ENCODE measurements around the gene EFNA5.

Gene EFNA5

GRCh38 chr5:107555425-107556090, 115.2 kb downstream of the EFNA5 start:
- no peak overlapping the region for H3K9ac ChIP-seq (ENCODE audit: low read depth, low read length)
- peaks cover 41% of the 10 kb centered on the region for H3K4me1 ChIP-seq (ENCODE audit: insufficient read depth, low read length)
- H3K9me3 ChIP-seq (ENCODE audit: insufficient read depth, low read depth, low read length), result no peaks in the 10 kb centered on the region
- no peak overlapping the region for H3K4me3 ChIP-seq (ENCODE audit: low read length)
- no peaks in the 10 kb centered on the region for H3K27me3 ChIP-seq (ENCODE audit: insufficient read depth, low read length)
- H3K36me3 ChIP-seq (ENCODE audit: insufficient read depth, low read length), result no peaks in the 10 kb centered on the region
- H3K27ac ChIP-seq (ENCODE audit: low read depth, low read length), result no peak overlapping the region
- WGBS, result 94% methylated on average over 3 of the region's 4 CpGs

DNA sequence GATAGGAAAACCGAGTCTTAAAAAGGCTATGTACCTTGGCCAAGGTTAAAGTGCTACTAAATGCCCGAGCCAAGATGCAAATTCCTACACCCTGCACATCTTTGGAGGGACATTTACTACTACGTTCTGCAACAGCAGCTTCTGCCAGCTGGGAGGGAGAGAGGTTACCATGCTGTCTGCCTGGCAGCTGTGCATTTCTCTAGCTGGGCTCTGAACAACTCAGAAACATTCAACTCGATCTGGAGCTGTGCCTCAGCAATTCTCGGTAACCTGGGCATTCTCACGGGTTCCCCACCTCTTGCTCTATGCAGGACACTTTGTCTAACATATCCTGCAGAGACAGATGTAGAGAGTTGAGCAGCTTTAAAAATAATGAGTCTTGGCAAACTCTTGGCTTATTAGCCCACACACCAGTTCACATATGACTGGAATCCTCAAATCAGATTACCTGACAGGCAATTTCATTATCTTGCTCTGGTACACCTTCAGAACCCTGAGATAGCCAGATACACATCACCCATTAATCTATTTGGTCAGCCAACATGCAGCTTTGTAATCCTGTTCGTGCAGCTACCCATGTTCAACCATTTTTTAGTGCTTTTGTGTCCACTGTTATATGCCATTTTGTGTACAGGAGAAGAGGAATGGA, 115.8 kb downstream of the EFNA5 start:
- Histone ChIP-seq H3K27me3 (ENCODE audit: insufficient read depth, low read length) (no peaks in the 10 kb centered on the region), H3K27ac (ENCODE audit: low read depth, low read length) (no peak overlapping the region), H3K4me1 (ENCODE audit: insufficient read depth, low read length) (peaks cover 41% of the 10 kb centered on the region), H3K9me3 (ENCODE audit: insufficient read depth, low read depth, low read length) (no peaks in the 10 kb centered on the region), H3K9ac (ENCODE audit: low read depth, low read length) (no peak overlapping the region), H3K4me3 (ENCODE audit: low read length) (no peak overlapping the region), H3K36me3 (ENCODE audit: insufficient read depth, low read length) (no peaks in the 10 kb centered on the region)
- WGBS, result 87% methylated on average over 7 of the region's 7 CpGs

DNA sequence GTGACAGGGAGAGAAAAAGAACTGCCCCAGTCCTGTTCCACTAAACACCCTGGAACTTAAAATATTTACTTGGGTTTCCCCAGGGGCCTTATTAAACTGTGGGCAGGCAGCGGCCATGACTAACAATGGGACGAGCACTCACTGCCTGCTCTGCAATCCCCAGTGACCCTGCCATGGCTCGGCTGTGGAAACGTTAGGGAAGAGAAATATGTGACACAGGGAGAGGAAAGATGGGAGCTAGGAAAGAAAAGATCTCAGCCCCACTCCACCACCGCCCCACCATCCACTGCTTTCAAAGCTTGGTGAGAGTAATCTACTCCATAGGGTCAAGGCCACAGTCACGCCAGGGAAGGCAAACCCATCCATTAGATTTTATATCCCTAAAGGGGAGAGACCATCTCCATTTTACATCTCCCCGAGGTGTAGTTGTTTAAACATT, 117.6 kb downstream of the EFNA5 start:
- H3K4me1 ChIP-seq (ENCODE audit: insufficient read depth, low read length), result peaks cover 36% of the 10 kb centered on the region
- no peaks in the 10 kb centered on the region for H3K9me3 ChIP-seq (ENCODE audit: insufficient read depth, low read depth, low read length)
- H3K4me3 ChIP-seq (ENCODE audit: low read length), result no peak overlapping the region
- WGBS, result 74% methylated on average over 7 of the region's 7 CpGs
- no peaks in the 10 kb centered on the region for H3K27me3 ChIP-seq (ENCODE audit: insufficient read depth, low read length)
- H3K36me3 ChIP-seq (ENCODE audit: insufficient read depth, low read length), result no peaks in the 10 kb centered on the region
- no peak overlapping the region for H3K27ac ChIP-seq (ENCODE audit: low read depth, low read length)
- H3K9ac ChIP-seq (ENCODE audit: low read depth, low read length), result no peak overlapping the region

- Histone ChIP-seq H3K27ac (ENCODE audit: low read depth, low read length) (no peak overlapping the region), H3K4me1 (ENCODE audit: insufficient read depth, low read length) (peaks cover 28% of the 10 kb centered on the region), H3K36me3 (ENCODE audit: insufficient read depth, low read length) (no peaks in the 10 kb centered on the region), H3K9me3 (ENCODE audit: insufficient read depth, low read depth, low read length) (no peaks in the 10 kb centered on the region), H3K27me3 (ENCODE audit: insufficient read depth, low read length) (no peaks in the 10 kb centered on the region), H3K9ac (ENCODE audit: low read depth, low read length) (no peak overlapping the region), H3K4me3 (ENCODE audit: low read length) (no peak overlapping the region)
- WGBS, result 98% methylated on average over 2 of the region's 3 CpGs
Measured at GRCh38 chr5:107551088-107551487, 119.6 kb downstream of the EFNA5 start.

DNA sequence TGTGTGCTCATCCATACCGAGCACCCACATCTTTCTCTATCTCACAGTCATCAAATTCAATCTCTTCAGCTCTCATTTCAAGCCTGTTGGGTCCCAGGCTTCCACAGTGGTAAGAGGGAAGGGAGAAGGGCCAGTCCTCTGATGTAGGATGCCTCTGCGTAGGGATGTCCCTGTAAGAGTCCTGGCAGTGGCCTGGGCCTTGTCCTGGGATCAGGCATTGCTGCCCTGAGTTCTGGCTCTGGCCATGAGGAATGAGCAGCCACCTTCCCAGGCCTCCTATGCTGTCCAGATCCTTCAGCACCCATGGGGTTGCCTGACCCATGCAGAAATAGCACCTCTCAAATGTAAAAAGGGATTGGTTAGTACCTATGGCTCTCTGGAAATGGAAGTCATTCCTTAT, 121.2 kb downstream of the EFNA5 start:
- 93% methylated on average over 2 of the region's 2 CpGs for WGBS
- Histone ChIP-seq H3K27ac (ENCODE audit: low read depth, low read length) (no peak overlapping the region), H3K9ac (ENCODE audit: low read depth, low read length) (no peak overlapping the region)

GRCh38 chr5:107548477-107548876, 122.3 kb downstream of the EFNA5 start:
- no peaks in the 10 kb centered on the region for H3K36me3 ChIP-seq (ENCODE audit: insufficient read depth, low read length)
- H3K4me3 ChIP-seq (ENCODE audit: low read length), result no peak overlapping the region
- H3K9ac ChIP-seq (ENCODE audit: low read depth, low read length), result no peak overlapping the region
- H3K9me3 ChIP-seq (ENCODE audit: insufficient read depth, low read depth, low read length), result no peaks in the 10 kb centered on the region
- WGBS, result 96% methylated on average over 4 of the region's 4 CpGs
- H3K4me1 ChIP-seq (ENCODE audit: insufficient read depth, low read length), result peaks cover 37% of the 10 kb centered on the region
- no peak overlapping the region for H3K27ac ChIP-seq (ENCODE audit: low read depth, low read length)
- no peaks in the 10 kb centered on the region for H3K27me3 ChIP-seq (ENCODE audit: insufficient read depth, low read length)

More for the DNA sequence above, 121.2 kb downstream of the EFNA5 start:
- H3K4me1 ChIP-seq (ENCODE audit: insufficient read depth, low read length), result peaks cover 29% of the 10 kb centered on the region
- H3K36me3 ChIP-seq (ENCODE audit: insufficient read depth, low read length), result no peaks in the 10 kb centered on the region
- no peaks in the 10 kb centered on the region for H3K27me3 ChIP-seq (ENCODE audit: insufficient read depth, low read length)
- H3K9me3 ChIP-seq (ENCODE audit: insufficient read depth, low read depth, low read length), result no peaks in the 10 kb centered on the region
- H3K4me3 ChIP-seq (ENCODE audit: low read length), result no peak overlapping the region

GRCh38 chr5:107546719-107547118, 124.0 kb downstream of the EFNA5 start:
- Histone ChIP-seq H3K27me3 (ENCODE audit: insufficient read depth, low read length) (no peaks in the 10 kb centered on the region), H3K4me3 (ENCODE audit: low read length) (no peak overlapping the region), H3K4me1 (ENCODE audit: insufficient read depth, low read length) (peaks cover 43% of the 10 kb centered on the region), H3K9me3 (ENCODE audit: insufficient read depth, low read depth, low read length) (no peaks in the 10 kb centered on the region), H3K27ac (ENCODE audit: low read depth, low read length) (no peak overlapping the region), H3K36me3 (ENCODE audit: insufficient read depth, low read length) (no peaks in the 10 kb centered on the region), H3K9ac (ENCODE audit: low read depth, low read length) (no peak overlapping the region)
- WGBS, result 100% methylated on average over 1 of the region's 1 CpG

- Histone ChIP-seq H3K9me3 (ENCODE audit: insufficient read depth, low read depth, low read length) (no peaks in the 10 kb centered on the region), H3K27me3 (ENCODE audit: insufficient read depth, low read length) (no peaks in the 10 kb centered on the region), H3K4me3 (ENCODE audit: low read length) (no peak overlapping the region), H3K4me1 (ENCODE audit: insufficient read depth, low read length) (peaks cover 43% of the 10 kb centered on the region), H3K36me3 (ENCODE audit: insufficient read depth, low read length) (no peaks in the 10 kb centered on the region), H3K9ac (ENCODE audit: low read depth, low read length) (no peak overlapping the region), H3K27ac (ENCODE audit: low read depth, low read length) (no peak overlapping the region)
- 81% methylated on average over 4 of the region's 4 CpGs for WGBS
Measured at GRCh38 chr5:107545486-107545885, 125.3 kb downstream of the EFNA5 start.

- Histone ChIP-seq H3K4me3 (ENCODE audit: low read length) (no peak overlapping the region), H3K27me3 (ENCODE audit: insufficient read depth, low read length) (no peaks in the 10 kb centered on the region), H3K36me3 (ENCODE audit: insufficient read depth, low read length) (no peaks in the 10 kb centered on the region), H3K4me1 (ENCODE audit: insufficient read depth, low read length) (peaks cover 46% of the 10 kb centered on the region), H3K9ac (ENCODE audit: low read depth, low read length) (no peak overlapping the region), H3K27ac (ENCODE audit: low read depth, low read length) (no peak overlapping the region), H3K9me3 (ENCODE audit: insufficient read depth, low read depth, low read length) (no peaks in the 10 kb centered on the region)
- WGBS, result 92% methylated on average over 6 of the region's 6 CpGs
Measured at GRCh38 chr5:107544967-107545366, 125.8 kb downstream of the EFNA5 start.

GRCh38 chr5:107544476-107544875, 126.3 kb downstream of the EFNA5 start:
- Histone ChIP-seq H3K27me3 (ENCODE audit: insufficient read depth, low read length) (no peaks in the 10 kb centered on the region), H3K36me3 (ENCODE audit: insufficient read depth, low read length) (no peaks in the 10 kb centered on the region), H3K4me1 (ENCODE audit: insufficient read depth, low read length) (peaks cover 48% of the 10 kb centered on the region), H3K27ac (ENCODE audit: low read depth, low read length) (no peak overlapping the region), H3K9ac (ENCODE audit: low read depth, low read length) (no peak overlapping the region), H3K9me3 (ENCODE audit: insufficient read depth, low read depth, low read length) (no peaks in the 10 kb centered on the region), H3K4me3 (ENCODE audit: low read length) (no peak overlapping the region)
- WGBS, result 94% methylated on average over 3 of the region's 3 CpGs

DNA sequence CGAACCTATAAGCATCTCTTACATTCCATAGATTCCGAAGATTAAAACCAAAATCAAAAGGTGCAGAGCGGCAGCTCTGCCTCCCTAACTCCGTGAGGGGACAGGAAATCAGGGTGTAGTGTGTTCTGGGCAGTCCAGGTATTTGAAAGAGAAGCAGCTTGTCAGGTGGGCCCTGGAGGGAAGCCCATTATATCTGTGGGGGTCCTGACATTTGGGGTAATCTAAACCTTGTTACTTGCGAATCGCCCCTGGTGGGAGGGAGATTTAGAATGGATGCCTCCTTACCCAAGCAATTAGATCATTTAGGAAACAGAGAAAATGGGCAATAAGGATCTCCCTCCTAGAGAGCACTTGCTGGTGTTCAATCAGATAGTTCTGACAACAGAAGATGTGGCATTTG, 126.9 kb downstream of the EFNA5 start:
- no peaks in the 10 kb centered on the region for H3K27me3 ChIP-seq (ENCODE audit: insufficient read depth, low read length)
- no peaks in the 10 kb centered on the region for H3K36me3 ChIP-seq (ENCODE audit: insufficient read depth, low read length)
- no peak overlapping the region for H3K9ac ChIP-seq (ENCODE audit: low read depth, low read length)
- H3K4me3 ChIP-seq (ENCODE audit: low read length), result no peak overlapping the region
- WGBS, result 46% methylated on average over 6 of the region's 6 CpGs
- H3K4me1 ChIP-seq (ENCODE audit: insufficient read depth, low read length), result peaks cover 42% of the 10 kb centered on the region
- H3K9me3 ChIP-seq (ENCODE audit: insufficient read depth, low read depth, low read length), result no peaks in the 10 kb centered on the region
- no peak overlapping the region for H3K27ac ChIP-seq (ENCODE audit: low read depth, low read length)
